OCI-LY3 (cell line): ENCODE results near the gene ZNF563.

ENCODE experiments used
- EZH2phosphoT487 ChIP-seq: fragments of 200-600 bp; shearing (Covaris generic); IDR thresholded peaks from 2 replicates; pipeline ENCODE4 v1.6.1; 2018; ENCODE audit warnings: antibody characterized with exemption, mixed run types, low read depth
- TF ChIP-seq, protein P1 (sequence below): fragments of 200-600, 300-600 bp; sonication (generic); IDR thresholded peaks from 2 replicates; pipeline ENCODE4 v1.5.1; 2014; ENCODE audit warnings: antibody characterized with exemption, low read length, low read depth

DNA sequence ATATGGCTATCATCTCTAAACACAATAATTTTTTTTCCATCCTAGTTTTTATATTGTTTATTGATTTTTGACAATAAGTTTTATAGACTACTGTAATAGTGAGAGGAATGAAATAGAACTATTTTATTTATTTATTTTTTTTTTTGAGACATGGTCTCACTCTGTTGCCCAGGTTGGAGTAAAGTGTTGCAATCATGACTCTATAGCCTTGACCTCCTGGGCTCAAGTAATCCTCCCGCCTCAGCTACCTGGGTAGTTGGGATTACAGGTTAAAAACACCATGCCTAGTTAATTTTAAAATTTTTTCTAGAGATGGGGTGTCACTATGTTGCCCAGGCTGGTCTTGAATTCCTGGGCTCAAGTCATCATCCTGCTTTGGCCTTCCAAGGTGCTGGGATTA is 40.6 kb upstream of the ZNF563 start:
- TF ChIP-seq, protein P1, sequence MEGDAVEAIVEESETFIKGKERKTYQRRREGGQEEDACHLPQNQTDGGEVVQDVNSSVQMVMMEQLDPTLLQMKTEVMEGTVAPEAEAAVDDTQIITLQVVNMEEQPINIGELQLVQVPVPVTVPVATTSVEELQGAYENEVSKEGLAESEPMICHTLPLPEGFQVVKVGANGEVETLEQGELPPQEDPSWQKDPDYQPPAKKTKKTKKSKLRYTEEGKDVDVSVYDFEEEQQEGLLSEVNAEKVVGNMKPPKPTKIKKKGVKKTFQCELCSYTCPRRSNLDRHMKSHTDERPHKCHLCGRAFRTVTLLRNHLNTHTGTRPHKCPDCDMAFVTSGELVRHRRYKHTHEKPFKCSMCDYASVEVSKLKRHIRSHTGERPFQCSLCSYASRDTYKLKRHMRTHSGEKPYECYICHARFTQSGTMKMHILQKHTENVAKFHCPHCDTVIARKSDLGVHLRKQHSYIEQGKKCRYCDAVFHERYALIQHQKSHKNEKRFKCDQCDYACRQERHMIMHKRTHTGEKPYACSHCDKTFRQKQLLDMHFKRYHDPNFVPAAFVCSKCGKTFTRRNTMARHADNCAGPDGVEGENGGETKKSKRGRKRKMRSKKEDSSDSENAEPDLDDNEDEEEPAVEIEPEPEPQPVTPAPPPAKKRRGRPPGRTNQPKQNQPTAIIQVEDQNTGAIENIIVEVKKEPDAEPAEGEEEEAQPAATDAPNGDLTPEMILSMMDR: no peak
- no peak for TF ChIP-seq EZH2phosphoT487
